Epithelial cell of proximal tubule (primary cell): ENCODE data around the gene RAP1A. TPM values are rescaled to one million over a fixed set of nuclear protein-coding genes. Genes with fewer than 3 reads are reported as not detected.

Experiments used
- DNase-seq: peaks from one replicate; pipeline ENCODE4 v3.0.0-alpha.2; 2011; ENCODE audit warnings: low read depth
- H3K4me3 ChIP-seq: 2 replicates; pipeline ENCODE4 v1.5.1; 2011; ENCODE audit warnings: low read depth, mild to moderate bottlenecking, low read length
- CTCF ChIP-seq: conservative IDR thresholded peaks from 2 replicates; pipeline ENCODE4 v1.5.1; 2012; ENCODE audit warnings: low read depth, mild to moderate bottlenecking, low read length
- total RNA-seq: library from RNA; depleted of rRNA; stranded (reverse); fragments of >200 nt; gene quantifications from 2 replicates; pipeline ENCODE4 v1.2.3, GENCODE V29; 2015

RAP1A gene
- total RNA-seq, 1 donor from 2014 or later: 25.7 TPM

- no peak for DNase-seq
- H3K4me3 ChIP-seq: no peak overlapping the region
- TF ChIP-seq CTCF: no peak
Observed at GRCh38 chr1:111639602-111640198, 20.1 kb downstream of the RAP1A start.

- no peak overlapping the region for H3K4me3 ChIP-seq
- DNase-seq: no peak
- no peak for TF ChIP-seq CTCF
Observed at GRCh38 chr1:111643097-111643496, 23.5 kb downstream of the RAP1A start.

- no peak for DNase-seq
- no peak for TF ChIP-seq CTCF
- no peak overlapping the region for H3K4me3 ChIP-seq
Observed at GRCh38 chr1:111643696-111644095, 24.1 kb downstream of the RAP1A start.

- no peak for TF ChIP-seq CTCF
- DNase-seq: no peak
- H3K4me3 ChIP-seq: no peak overlapping the region
Observed at GRCh38 chr1:111644506-111644905, 24.9 kb downstream of the RAP1A start.

- DNase-seq: no peak
- no peak overlapping the region for H3K4me3 ChIP-seq
Observed at GRCh38 chr1:111647736-111648135, 28.1 kb downstream of the RAP1A start.

GRCh38 chr1:111648806-111649205 lies 29.2 kb downstream of the RAP1A start:
- TF ChIP-seq CTCF: no peak
- no peak for DNase-seq
- H3K4me3 ChIP-seq: no peak overlapping the region

More at GRCh38 chr1:111647736-111648135, 28.1 kb downstream of the RAP1A start:
- TF ChIP-seq CTCF: no peak

- no peak for DNase-seq
- H3K4me3 ChIP-seq: no peak overlapping the region
- no peak for TF ChIP-seq CTCF
Observed at GRCh38 chr1:111649227-111649626, 29.6 kb downstream of the RAP1A start.
